Renal pelvis (tissue), 12 donors: ENCODE data around the gene CUL9. TPM values are rescaled to one million over a fixed set of nuclear protein-coding genes. Genes with fewer than 3 reads are reported as not detected.
A peak's percentile ranks its signal among the peaks of the same experiment; 100 is the strongest.
"Not testable (repeated sequence)": the region's sequence is repeated elsewhere in the genome, so short reads cannot be mapped to it uniquely, and the experiment has no call there.

Experiments
- DNase-seq: peaks from one replicate; pipeline ENCODE4 v3.0.0-alpha.2; 2013
- long read RNA-seq, 16 experiments: transcript quantifications; one replicate each; lab custom pipeline, GENCODE V29; 2026
- polyA plus RNA-seq, 3 donors: library from polyadenylated mRNA; unstranded; fragments of 120-200 nt; gene quantifications; one replicate each; pipeline ENCODE4 v1.2.1, GENCODE V29; 2013; ENCODE audit not compliant: insufficient read length in 3 of 3

Gene CUL9
- polyA plus RNA-seq, result 10 to 100 TPM; 34.3 to 52.2 (median 47.5) TPM
- long read RNA-seq, donor 1, result 0 reads
- long read RNA-seq, donor 2, partial matches to known transcripts, result 0 of 2 reads
- long read RNA-seq, donor 2, other reads (novel, unspliced or antisense), result 0 of 2 reads
- long read RNA-seq, donor 3, result 0 reads
- long read RNA-seq, donor 4, partial matches to known transcripts, result 0 of 1 reads
- long read RNA-seq, donor 4, other reads (novel, unspliced or antisense), result 0 of 1 reads
- long read RNA-seq, donor 5, result 0 reads
- long read RNA-seq, donor 6, partial matches to known transcripts, result 188 of 507 reads
- long read RNA-seq, donor 6, other reads (novel, unspliced or antisense), result 319 of 507 reads
- long read RNA-seq, donor 7, result 0 reads
- long read RNA-seq, donor 8, result 0 reads
- long read RNA-seq, donor 9, partial matches to known transcripts, result 307 of 621 reads
- long read RNA-seq, donor 9, other reads (novel, unspliced or antisense), result 311 of 621 reads
- long read RNA-seq, donor 10, partial matches to known transcripts, result 0 of 2 reads
- long read RNA-seq, donor 10, other reads (novel, unspliced or antisense), result 0 of 2 reads
- long read RNA-seq, donor 11, result 0 reads
- long read RNA-seq, donor 12, partial matches to known transcripts, result 6 of 9 reads
- long read RNA-seq, donor 12, other reads (novel, unspliced or antisense), result 0 of 9 reads
- long read RNA-seq, donor 13, result 0 reads
- long read RNA-seq, donor 14, partial matches to known transcripts, result 166 of 554 reads
- long read RNA-seq, donor 14, other reads (novel, unspliced or antisense), result 387 of 554 reads
- long read RNA-seq, donor 15, partial matches to known transcripts, result 310 of 941 reads
- long read RNA-seq, donor 15, other reads (novel, unspliced or antisense), result 630 of 941 reads
- long read RNA-seq, donor 16, partial matches to known transcripts, result 0 of 1 reads
- long read RNA-seq, donor 16, other reads (novel, unspliced or antisense), result 0 of 1 reads

DNA sequence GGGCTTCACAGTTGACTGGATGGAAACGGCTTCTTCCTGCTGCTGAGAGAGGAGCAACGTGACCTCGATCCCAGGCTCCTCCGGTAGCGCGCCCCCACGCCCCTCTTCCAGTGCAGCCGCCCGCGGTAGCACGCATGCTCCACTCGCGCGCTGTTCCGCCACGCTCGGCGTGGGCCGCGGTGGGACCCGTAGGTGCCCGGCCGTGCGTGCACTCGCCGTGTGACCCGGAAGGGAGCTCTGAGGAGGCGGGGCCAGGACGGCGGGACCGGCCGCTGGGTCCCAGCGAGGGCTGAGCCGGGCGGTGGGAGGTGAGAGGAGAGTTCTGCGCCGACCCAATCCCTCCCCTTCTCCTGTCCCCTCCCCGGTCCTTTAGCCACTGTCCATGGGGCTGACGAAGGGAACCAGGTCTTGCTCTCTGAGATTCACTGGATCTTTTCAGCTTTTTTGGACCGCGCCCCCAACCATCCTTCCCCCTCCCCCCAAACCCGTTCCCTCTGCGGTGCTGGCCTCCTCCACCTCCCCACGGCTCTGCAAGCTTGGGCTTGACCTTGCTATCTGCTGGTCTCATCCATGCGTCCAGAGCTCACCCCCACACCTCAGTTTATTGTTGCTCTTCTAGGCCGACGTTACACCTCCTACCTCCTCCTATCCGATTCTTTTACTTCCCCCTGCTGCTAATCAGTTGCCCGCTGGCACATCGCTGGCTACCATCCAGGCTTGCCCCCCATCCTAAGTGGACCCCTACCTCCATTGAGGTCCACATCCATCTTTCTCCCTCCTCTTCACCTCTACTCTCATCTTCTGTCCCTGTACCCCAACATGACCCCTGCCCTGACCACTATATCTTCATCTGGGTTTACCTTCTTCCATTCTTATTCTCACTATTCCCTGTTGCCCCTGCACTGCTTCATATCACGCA, at the start of gene CUL9:
TSS of gene CUL9 (plus strand) at position 255 of the 919 bp plus-strand sequence. CDS start 2,115 bp downstream, outside the sequence.
- peak; percentile 79 for DNase-seq

- DNase-seq, result no peak
These were observed 43.7 kb upstream of the CUL9 start for GRCh38 chr6:43138267-43138666.

GRCh38 chr6:43139973-43140372, 42.0 kb upstream of the CUL9 start:
- DNase-seq, result not testable (repeated sequence)

- no peak for DNase-seq
These were observed 40.4 kb upstream of the CUL9 start for GRCh38 chr6:43141644-43142043.

GRCh38 chr6:43142101-43142500, 39.9 kb upstream of the CUL9 start:
- no peak for DNase-seq

DNA sequence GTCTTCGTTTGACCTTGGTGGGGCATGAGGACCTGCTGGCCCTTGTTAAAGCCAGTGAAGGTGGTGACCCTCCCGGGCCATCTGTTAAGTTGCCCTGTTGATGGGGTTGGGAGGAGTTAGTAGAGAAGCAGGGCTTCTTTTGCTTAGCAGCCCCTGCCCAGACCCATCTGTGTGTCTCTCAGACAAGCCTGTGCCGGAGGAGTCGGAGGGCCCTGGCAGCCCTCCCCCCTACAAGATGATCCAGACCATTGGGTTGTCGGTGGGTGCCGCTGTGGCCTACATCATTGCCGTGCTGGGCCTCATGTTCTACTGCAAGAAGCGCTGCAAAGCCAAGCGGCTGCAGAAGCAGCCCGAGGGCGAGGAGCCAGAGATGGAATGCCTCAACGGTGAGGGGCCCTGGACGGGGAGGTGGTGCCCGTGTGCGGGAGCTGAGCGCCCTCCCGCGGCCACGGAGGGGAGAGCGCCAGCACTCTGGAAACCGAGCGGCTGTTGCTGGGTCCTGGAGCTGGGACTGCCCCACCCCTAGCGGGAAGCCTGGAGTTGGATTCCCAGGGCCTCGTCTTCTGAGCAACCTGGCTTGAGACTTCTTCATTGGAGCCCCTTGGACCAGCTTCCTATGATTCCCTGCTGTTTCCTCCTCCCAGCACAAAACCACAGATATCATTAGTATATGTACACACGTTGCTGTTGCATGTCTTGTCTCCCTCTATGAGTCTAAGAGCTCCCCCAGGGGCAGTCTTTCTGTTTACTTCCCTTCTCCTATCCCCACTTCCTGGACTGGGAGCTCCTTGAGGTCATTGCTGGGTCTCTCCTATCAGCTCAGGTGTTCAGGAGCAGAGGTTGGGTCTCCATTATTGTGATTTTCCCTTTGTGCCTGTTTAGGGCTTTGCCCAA, 38.5 kb upstream of the CUL9 start:
- DNase-seq, result peak; percentile 90

- no peak for DNase-seq
These were observed 37.1 kb upstream of the CUL9 start for GRCh38 chr6:43144879-43145278.

GRCh38 chr6:43146261-43146660, 35.7 kb upstream of the CUL9 start:
- DNase-seq, result no peak

GRCh38 chr6:43146709-43147688, 35.0 kb upstream of the CUL9 start:
- no peak for DNase-seq

DNA sequence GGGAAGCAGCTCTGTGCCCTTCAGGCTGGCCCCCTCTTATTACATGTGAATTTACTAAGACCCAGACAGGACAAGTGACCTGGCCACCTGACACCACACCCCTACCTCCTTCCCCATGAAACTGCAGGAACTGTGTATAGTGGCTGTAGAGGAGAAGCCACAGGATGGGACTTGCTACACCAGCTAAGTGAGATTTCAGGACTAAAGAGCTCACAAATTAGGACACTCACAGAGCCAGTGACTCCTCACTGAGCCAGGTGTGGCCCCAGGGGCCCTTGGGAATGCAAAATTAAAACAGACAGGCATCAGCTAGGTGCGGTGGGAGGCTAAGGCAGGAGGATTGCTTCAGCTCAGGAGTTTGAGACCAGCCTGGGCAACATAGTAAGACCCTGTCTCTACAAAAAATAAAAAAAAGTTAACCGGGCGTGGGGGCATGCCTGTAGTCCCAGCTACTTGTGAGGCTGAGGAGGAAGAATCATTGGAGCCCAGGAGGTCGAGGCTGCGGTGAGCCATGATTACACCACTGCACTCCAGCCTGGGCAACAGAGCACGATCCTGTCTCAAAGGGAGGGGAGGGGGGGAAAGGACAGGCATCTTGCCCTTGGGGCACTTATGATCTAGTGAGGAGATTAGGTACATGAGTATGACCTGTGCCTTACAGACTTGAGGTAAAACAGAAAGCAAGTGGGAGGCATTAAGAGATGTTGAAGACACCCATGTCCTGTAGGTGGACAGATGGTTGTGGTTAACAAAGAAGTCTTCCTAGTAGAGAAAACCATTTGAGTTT, 34.1 kb upstream of the CUL9 start:
- no peak for DNase-seq

DNA sequence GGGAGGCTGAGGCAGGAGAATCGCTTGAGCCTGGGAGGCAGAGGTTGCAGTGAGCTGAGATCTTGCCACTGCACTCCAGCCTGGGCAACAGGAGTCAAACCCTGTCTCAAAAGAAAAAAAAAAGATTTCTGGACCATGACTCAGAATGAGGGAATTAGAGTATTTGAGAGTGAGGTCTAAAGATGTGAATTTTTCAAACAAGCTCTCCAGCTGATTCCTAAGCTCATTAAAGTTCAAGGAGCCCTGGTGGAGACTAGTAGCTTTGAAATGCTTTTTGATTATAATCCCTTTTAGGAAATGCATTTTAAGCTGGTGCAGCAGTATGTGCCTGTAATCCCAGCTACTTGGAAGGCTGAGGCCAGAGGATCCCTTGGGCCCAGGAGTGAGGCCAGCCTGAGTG, 32.7 kb upstream of the CUL9 start:
- DNase-seq, result no peak

DNA sequence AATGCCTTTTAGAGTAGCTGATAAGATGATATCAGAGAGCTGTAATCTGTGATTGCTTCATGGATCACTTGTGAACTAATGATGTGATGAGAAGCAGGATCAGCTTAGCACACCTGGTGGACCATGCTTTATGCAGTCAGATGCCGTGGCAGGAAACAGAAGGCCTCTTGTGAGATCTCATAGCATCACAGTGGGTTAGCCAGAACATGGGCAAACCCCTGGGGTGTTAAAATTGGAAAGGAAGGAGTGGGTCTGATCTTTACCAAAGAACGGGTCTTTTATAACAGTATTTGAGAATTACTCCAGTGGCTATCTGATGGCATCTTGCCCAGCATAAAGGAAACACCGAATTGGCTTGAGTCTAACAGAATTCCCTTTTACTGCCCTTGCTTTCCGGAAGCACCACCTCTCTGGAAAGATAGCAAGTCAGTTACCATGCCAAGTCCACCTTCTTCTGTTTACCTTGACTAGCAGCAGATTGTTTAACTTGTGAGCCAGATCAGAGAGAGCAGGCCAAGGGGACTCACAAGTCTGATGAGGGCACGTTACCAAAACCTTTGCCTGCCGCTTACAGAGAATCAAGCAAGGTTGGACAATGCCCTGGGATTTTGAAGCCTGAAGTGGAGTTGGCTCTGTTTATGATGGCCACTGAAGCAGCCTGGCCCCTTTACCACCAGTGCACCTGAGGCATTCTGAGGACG, 31.8 kb upstream of the CUL9 start:
- DNase-seq, result no peak

GRCh38 chr6:43159599-43159998, 22.4 kb upstream of the CUL9 start:
- no peak for DNase-seq

- no peak for DNase-seq
These were observed 18.1 kb upstream of the CUL9 start for GRCh38 chr6:43163899-43164298.

- DNase-seq, result peak; percentile 89
These were observed 11.5 kb upstream of the CUL9 start for GRCh38 chr6:43170417-43170930.

- DNase-seq, result peak; percentile 100
These were observed 10.9 kb upstream of the CUL9 start, which contains the start of gene SRF for GRCh38 chr6:43170931-43171706. Gene SRF (plus strand): TSS chr6:43171269. CDS start chr6:43171657, 388 bp downstream.

- no peak for DNase-seq
These were observed 10.3 kb upstream of the CUL9 start for GRCh38 chr6:43171707-43172103.
